Stimulated activated CD4-positive, alpha-beta T cell treated with anti-CD3 and anti-CD28 coated beads, Interleukin-1b, Interleukin-23, amount 100 ng/mL, for 1 hour (primary cell): ENCODE data around the gene C1QTNF9B.
"Not testable (repeated sequence)": the region's sequence is repeated elsewhere in the genome, so short reads cannot be mapped to it uniquely, and the experiment has no call there.

Experiments
- DNase-seq, 2 donors: peaks; one replicate each; pipeline ENCODE4 v3.0.0-alpha.2; 2020; ENCODE audit warnings: low read depth in 2 of 2

Gene C1QTNF9B

GRCh38 chr13:23893791-23894190 lies 3.5 kb downstream of the C1QTNF9B start:
- DNase-seq, result not testable (repeated sequence)

- DNase-seq, result no peak
Measured at GRCh38 chr13:23889615-23890607, 7.4 kb downstream of the C1QTNF9B start.

GRCh38 chr13:23888658-23889614 lies 8.4 kb downstream of the C1QTNF9B start, which contains the start of gene MIPEP:
MIPEP (minus strand) TSS chr13:23889400; CDS start chr13:23889320, 80 bp downstream.
- peak; percentile 62 to 87 for DNase-seq

GRCh38 chr13:23884361-23884760 lies 12.9 kb downstream of the C1QTNF9B start:
- not testable (repeated sequence) for DNase-seq

- DNase-seq, result no peak
Measured at GRCh38 chr13:23883255-23883654, 14.0 kb downstream of the C1QTNF9B start.

GRCh38 chr13:23881402-23881800 lies 15.9 kb downstream of the C1QTNF9B start:
- not testable (repeated sequence) for DNase-seq

- DNase-seq, result not testable (repeated sequence)
Measured at GRCh38 chr13:23880493-23881401, 16.6 kb downstream of the C1QTNF9B start.

GRCh38 chr13:23877286-23877685 lies 20.0 kb downstream of the C1QTNF9B start:
- DNase-seq, result no peak

GRCh38 chr13:23876265-23876664 lies 21.0 kb downstream of the C1QTNF9B start:
- no peak for DNase-seq

GRCh38 chr13:23871616-23872220 lies 25.6 kb downstream of the C1QTNF9B start:
- DNase-seq, result no peak

- no peak for DNase-seq
Measured at GRCh38 chr13:23870356-23871140, 26.8 kb downstream of the C1QTNF9B start.

- DNase-seq, result no peak
Measured at GRCh38 chr13:23868521-23868920, 28.8 kb downstream of the C1QTNF9B start.

GRCh38 chr13:23867027-23867491 lies 30.2 kb downstream of the C1QTNF9B start:
- DNase-seq, result no peak

- DNase-seq, result no peak
Measured at GRCh38 chr13:23866420-23867026, 30.8 kb downstream of the C1QTNF9B start.

- DNase-seq, result no peak
Measured at GRCh38 chr13:23865906-23866305, 31.4 kb downstream of the C1QTNF9B start.

- DNase-seq, result no peak
Measured at GRCh38 chr13:23865026-23865425, 32.3 kb downstream of the C1QTNF9B start.

- no peak for DNase-seq
Measured at GRCh38 chr13:23861310-23861709, 36.0 kb downstream of the C1QTNF9B start.

GRCh38 chr13:23859904-23860303 lies 37.4 kb downstream of the C1QTNF9B start:
- DNase-seq, result no peak

- DNase-seq, result no peak
Measured at GRCh38 chr13:23859455-23859854, 37.8 kb downstream of the C1QTNF9B start.
